CD4-positive, alpha-beta T cell treated with Interleukin-4 for 4 hours (primary cell): ENCODE results near the gene FAT3.

Experiments
- DNase-seq: peaks from one replicate; pipeline ENCODE4 v3.0.0-alpha.2; 2020

FAT3 gene

DNA sequence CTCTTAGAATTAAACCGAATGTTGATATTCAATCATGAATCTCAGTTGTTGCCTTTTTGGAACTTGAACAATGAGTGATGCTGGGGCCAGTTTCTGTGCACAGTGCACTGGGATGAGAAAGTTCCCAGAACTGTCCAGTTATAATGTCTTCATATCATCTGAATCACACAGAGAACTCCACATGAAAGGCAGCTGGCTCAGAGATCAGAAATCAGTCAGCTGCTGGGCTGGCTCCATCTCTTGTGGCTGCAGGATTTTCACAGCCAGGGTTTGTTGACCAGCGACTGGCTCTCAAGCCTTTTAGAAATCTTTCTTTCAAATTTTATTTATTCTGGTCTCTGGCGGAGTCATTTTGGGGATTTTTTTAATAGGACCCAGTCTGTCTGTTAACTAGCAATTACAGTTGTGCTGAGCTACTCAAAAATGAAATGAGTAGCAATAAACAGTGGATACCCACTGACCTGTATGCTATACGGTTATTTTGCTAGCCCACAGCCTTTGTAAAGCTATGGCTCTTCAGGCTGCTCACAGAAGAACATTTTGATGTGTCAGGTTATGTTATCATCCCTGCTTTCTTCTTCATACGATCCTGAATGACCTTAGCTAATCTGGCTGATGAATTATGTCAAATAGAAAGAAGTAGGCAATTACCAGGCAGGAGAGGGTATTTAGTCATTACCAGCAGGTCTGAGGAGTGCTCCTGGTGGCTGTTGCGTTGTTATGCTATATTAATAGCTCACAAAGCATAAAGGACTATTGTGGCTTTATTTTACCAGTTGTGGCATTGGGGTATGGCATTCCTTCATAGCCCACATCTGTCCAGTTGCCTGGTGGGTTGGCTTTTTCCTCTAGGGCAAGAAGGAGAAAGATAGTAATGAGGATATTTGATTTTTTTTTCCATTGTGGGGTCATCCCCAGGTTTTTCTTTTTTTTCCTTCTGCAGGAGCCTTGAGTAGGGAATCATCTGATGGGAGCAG is 3.6 kb downstream of the FAT3 start:
- no peak for DNase-seq

DNA sequence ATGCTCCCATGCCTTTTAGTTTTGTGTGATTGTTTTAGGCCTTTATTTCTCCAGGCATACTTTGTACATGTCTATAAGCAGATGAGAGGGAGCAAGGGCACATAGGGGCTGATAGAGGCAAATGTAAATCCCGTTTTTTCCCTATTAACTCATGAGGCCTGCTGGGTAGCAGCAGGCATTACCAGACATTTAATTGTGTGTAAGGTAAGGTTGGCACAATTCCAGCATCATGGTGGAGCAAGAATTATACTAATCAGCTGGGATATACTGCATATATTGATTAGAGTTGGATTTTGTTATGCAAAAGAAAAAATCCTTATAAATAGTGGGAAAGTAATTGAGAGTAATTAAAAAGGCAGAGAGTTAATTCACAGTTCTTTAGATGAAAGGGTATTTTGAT is 12.2 kb downstream of the FAT3 start:
- no peak for DNase-seq

DNA sequence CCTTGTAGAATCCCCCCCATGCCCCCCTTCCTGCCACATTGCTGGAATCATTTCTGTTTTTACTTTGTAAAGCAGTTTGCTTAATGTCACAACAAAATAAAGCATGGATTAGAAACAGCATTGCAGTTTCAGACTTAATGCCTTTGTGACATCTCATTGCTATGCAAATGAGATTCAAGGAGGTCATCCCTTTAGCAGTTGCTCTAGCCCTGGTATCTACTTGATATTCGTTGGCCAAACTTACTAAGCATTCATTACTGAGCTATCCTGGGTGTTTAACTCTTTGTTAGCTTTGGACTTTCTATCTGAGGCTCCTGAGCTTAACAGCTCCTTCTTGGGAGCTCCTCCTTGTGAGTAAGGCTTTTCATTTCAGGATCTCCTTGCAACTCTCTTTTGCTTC is 16.3 kb downstream of the FAT3 start:
- DNase-seq, result no peak

DNA sequence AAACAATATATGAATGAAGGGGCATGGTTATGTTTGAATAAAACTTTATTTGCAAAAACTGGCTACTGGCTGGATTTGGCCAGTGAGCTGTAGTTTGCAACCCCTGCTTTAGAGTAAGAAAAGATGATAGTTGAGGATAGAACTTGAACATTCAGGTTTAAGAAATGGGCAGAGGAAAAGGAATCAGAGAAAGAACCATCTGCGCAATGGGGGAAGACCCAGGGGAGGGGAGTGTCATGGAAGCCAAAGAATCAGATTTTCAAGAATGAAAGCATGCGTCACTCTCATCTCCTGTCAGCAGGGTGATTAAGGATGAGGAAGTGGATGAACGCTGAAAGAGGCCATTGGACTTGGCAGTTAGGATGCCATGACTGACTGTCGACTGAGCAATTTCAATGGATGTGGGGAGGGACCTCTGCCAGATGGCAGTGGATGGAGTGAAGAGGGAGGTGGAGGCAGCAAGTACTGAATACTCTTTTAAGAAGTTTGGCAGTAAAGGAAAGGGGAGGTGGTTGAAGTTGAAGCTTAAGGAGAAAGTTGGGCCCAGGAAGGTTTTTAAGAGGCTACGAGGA is 21.2 kb downstream of the FAT3 start:
- no peak for DNase-seq

DNA sequence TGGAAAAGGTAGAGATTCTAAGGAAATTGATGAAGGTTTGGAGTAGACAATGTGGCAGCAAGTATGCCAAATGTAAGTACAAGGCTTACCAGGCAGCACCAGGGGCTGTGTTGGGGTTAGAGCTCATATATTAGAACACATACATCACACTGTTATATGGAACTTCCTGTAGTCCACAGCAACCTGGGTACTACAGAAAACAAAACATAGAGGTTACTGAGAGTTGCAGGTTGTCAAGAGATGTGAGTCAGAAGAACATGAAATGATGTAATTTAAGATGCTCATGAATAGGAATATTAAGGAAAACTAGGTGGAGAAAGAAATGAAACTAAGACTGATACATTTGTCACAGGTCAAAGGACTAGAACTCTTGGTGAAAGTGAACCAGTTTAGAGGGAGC is 22.0 kb downstream of the FAT3 start:
- DNase-seq, result no peak

DNA sequence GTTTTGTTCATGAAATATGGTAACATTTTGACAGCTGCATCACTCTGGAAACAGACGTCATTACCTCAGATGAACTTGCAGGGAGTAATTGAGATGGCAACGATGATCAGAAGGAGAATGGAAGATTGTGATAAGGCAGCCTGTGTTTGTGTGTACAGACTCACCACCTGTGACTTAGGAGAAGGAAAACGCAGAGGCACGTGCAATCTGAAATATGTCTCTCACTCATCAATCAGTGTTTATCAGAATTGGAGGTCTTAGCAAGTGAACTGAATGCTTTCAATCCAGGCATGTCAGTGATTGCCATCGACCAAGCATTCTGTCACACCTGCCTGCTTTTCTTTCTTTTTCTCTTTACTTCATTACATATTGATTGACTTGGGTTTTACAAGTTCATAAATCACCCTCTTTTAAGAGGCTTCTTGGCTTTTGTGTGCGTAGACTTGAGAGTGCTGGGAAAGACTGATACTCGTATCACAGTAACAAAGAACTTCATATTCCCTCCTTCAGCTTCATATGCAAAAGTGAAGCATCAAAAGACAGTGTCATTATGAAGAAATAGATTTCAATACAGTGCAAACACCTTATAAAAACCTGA is 24.6 kb downstream of the FAT3 start:
- no peak for DNase-seq

DNA sequence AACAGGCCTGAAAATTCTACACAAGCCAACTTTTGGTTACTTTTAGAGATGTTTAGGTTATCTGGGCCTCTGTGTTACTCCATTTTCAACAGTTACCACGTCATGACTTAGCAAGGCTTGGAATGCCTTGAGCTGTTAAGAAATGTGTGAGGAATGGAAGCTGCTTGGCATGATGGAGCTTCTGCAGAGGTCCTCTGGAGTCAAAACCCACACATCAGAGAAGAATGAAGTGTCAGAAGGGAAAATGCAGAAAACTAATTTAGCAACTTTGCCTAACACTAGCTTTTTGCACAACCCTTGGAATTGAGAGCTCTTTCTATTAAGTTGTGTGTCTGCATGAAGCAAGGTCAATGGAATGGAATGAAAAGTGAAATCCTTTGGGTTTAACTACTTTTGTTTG is 27.4 kb downstream of the FAT3 start:
- DNase-seq, result no peak

DNA sequence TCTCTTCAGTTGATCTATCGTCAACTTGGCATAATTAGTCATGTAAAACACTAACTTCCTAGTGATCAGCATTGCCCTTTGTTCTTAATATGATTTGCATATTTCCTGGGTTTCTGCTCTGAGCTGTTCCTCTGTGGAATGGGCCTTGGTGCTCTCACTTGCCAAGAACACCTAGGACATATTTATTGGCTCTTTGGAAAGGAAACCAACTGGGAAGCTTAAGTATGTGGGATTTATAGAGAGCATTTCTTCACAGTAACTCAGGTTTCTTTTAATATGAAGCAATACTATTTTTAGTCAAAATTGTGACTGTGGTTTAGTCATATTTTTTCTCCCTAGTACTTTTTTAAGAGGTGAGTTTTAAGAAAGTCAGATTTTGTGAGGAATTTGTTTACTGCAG is 28.8 kb downstream of the FAT3 start:
- DNase-seq, result no peak

DNA sequence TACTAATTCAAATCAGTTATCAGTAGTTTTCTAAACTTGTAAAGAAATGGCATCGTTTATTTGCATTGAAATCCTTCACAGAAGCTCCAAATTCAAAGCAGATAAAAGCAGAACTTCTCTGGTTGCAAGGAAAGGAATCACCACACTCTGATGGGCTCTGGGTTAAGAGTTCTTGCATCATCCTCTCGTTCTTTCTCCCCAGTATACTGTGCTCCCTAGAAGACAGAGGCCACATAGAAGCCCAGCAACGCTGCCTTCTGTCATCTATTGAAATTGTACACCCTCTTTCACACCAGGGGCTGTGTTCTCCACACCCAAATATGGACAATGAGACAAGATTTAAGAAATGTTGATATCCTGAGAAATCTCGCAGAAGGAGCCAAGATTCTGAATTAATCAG is 29.3 kb downstream of the FAT3 start:
- DNase-seq, result no peak

DNA sequence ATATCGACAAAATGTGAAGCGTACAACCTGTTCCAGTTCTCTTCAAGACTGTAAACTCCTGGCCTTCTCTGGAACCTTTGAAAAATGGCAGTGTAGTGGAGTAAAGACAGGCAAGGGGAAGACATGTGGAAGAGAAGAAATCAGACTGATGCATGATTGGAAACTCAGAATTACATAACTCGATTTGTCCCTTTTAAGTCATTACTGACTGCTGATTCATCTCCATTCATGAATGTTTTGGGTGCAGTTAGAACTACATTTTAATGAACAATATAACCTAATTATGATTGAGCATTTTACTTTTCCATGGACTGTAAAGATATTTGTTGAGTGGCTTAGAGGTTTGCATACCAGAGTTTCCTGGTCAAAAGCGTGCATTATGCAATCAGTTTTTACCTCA is 32.9 kb downstream of the FAT3 start:
- no peak for DNase-seq

DNA sequence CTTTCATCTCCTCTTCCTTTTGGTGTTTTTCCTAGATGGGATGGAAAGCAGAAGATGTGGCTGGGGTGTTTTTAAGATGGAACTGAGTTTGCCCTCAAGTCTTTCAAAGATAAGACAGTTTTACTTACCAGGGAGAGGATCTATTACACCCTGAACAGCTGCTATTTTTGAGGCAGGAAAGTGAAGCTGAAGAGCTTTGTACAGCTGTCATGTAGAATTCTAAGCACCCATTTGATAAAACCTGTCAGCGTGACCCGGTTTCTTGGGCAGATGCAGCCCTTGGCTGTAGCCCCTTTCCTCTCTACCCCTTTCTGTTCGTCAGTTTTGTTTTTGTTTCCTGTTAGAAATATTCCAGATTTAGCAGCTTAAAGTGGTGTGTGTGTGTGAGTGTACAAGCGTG is 35.2 kb downstream of the FAT3 start:
- DNase-seq, result no peak

DNA sequence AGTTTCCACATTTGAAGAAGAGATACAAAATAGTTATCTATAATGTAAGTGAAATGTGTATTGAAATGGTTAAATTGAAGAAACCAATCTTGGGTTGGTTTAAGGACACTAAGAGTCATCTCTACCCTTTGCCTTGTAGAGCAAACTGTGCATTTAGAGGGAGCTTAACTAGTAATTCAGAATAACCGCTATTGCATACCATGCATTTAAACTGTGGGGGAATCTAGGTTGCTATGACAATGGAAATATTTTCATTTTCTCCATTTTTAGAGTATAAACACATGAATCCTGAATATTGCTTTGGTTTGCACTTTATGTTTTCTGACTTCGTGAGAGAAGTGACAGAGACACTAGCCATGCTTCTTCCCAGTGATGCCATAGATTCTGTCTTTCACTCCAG is 39.7 kb downstream of the FAT3 start:
- no peak for DNase-seq

DNA sequence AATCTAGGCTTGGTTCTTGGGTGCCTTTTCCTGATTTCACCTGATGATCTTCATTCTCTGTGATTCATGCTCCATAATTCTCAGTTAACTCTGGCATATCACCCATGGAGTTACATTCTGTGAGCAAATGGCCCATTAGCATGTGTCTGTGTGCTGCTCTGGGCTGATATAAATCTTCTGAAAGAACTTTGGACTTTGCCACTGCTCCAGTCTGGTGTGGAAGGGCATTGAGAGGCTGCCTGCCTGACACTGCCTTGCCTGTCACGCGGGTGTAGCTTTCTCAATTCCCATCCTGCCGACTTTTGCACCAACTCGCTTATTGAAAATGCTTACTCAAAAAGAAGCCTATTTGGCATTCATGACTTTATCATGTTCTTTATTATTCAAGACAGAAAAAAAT is 42.2 kb downstream of the FAT3 start:
- no peak for DNase-seq

DNA sequence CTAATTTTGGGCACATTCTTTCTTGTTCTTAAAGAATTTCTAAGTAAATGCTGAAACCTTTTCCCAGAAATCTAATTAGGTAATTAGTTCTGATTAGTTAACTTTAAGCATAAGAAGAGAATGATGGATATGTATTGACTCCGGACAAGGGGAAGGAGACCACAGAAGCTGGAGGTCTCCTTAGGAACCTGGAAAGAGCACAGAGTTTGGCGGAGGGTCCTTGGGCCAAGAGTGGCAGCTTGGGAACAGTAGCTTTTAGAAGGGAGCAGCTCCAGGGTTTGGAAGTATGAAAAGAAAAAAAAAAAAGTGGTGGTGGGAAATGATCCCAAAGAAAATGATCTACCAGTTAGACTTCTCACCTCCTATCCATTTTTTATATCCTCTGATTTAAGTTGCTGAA is 42.7 kb downstream of the FAT3 start:
- no peak for DNase-seq

DNA sequence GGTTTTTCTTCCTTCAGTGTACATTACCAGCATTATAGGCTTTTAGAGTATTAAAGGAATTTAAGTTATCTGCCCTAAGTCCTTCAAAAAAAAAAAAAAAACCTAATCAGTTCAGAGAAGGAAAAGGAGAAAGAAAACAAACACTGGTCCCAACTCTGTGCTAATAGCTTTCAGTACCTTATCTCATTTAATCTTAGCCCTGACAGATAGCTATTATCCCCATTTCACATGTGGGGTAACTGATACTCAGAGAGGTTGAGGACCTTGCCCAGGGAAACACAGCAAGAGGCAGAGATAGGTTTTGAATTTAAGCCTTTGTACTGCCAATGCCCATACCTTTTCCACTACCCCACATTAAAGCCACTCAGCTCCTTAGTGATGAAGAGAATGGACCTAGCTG is 43.4 kb downstream of the FAT3 start:
- no peak for DNase-seq

DNA sequence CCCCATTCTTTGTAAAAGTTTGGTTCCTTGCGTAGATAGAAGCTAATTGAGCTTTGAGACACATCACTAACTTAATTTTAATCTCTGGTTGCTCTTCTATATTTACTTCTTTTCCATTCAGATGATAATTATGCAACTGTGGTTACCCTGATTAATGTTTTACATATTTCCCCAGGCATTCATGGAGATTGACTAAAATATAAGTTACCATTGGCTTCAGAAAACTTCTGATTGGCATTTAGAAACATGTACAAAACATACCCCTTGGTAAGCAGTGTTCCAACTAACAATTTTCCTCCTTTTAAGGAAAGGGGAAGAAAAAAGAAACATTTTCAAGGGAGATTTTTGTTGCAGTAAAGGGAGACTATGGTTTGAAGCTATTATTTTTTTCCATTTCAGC is 43.9 kb downstream of the FAT3 start:
- DNase-seq, result no peak

DNA sequence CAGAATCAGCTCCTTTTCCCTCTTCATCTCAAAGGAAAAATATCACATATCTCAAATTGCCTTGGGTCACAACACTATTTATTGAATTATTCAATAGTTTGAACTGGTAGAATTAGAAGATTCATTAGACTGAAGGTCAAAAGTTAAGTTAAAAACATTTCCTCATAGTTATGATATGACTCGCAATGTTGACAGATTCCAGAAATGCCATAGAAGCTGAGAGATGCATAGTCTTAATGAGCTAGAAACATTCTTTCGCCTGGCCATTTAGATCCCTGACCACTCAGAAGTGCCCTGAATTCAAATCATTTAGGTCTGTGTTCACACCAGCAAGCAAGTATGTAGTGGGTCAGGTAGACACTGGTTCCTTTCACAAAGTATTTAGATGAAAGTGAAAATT is 44.4 kb downstream of the FAT3 start:
- no peak for DNase-seq

DNA sequence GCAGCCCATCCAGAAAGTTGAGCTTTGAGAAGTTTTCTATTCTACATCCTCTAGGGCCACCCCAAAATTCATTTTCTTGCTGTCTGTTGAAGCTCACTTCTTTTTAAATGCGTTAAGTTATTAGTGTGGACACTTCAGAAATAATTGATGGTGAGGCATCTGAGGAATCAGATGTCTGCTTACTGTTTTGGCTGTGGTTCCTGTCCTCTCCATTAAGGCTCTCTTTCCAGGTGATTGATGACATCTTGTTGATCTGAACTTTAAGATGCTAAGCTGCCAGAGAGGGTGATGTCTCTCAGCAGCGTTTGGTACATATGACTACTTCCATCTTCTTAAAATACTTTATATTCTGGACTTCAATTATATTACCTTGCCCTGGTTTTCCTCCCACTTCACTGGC is 45.2 kb downstream of the FAT3 start:
- no peak for DNase-seq

DNA sequence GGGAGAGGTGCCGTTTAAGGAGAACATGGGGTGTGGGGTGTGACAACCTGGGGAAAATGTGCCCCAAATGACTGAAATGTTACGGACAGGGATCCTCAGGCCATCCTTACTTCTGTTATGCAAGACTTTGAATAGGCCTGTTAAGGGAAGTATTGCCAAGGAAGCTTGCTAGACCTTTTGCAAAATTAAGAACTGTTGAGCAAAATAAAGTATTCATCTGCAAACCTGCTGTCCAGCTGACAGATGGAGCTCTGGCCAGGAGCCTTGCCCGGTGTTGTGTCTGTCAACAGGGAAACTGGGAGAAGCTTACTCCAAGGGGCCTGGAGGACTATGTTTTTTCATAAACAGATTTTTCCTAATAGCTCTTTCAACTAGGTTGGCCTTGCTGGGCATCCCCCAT is 48.0 kb downstream of the FAT3 start:
- no peak for DNase-seq
